Suppressor macrophage treated with lipopolysaccharide for 1 hour (primary cell): ENCODE results near the gene TGFA.
"Not testable (repeated sequence)": the region's sequence is repeated elsewhere in the genome, so short reads cannot be mapped to it uniquely, and the experiment has no call there.

ENCODE experiments used
- DNase-seq, 3 donors: peaks; one replicate each; pipeline ENCODE4 v3.0.0-alpha.2; 2020 to 2022

Gene TGFA

GRCh38 chr2:70496819-70497218, 56.8 kb downstream of the TGFA start:
- no peak for DNase-seq

GRCh38 chr2:70494293-70494886, 59.2 kb downstream of the TGFA start:
- no peak for DNase-seq

- DNase-seq = no peak
Observed at GRCh38 chr2:70490381-70490780, 63.2 kb downstream of the TGFA start.

- DNase-seq = no peak
Observed at GRCh38 chr2:70489165-70489564, 64.5 kb downstream of the TGFA start.

- no peak for DNase-seq
Observed at GRCh38 chr2:70484086-70484485, 69.5 kb downstream of the TGFA start.

GRCh38 chr2:70482401-70482800, 71.2 kb downstream of the TGFA start:
- DNase-seq = no peak

- DNase-seq = peak in 1 of 3 donors; percentile 19
Observed at GRCh38 chr2:70480468-70480867, 73.2 kb downstream of the TGFA start.

- DNase-seq = peak; percentile 29 to 64 (median 64)
Observed at GRCh38 chr2:70479816-70480215, 73.8 kb downstream of the TGFA start.

GRCh38 chr2:70477441-70477844, 76.2 kb downstream of the TGFA start:
- peak; percentile 33 to 43 (median 39) for DNase-seq

- DNase-seq = peak in 2 of 3 donors; percentile 10 to 16
Observed at GRCh38 chr2:70475266-70475665, 78.4 kb downstream of the TGFA start.

- peak; percentile 33 to 61 (median 44) for DNase-seq
Observed at GRCh38 chr2:70474256-70474848, 79.3 kb downstream of the TGFA start.

GRCh38 chr2:70473101-70473722, 80.4 kb downstream of the TGFA start:
- DNase-seq = no peak

- DNase-seq = peak; percentile 63 to 80 (median 77)
Observed at GRCh38 chr2:70472221-70472890, 81.3 kb downstream of the TGFA start.

GRCh38 chr2:70471129-70471528, 82.5 kb downstream of the TGFA start:
- peak; percentile 36 to 59 (median 49) for DNase-seq

GRCh38 chr2:70469961-70470360, 83.7 kb downstream of the TGFA start:
- DNase-seq = no peak

GRCh38 chr2:70469435-70469834, 84.2 kb downstream of the TGFA start:
- DNase-seq = no peak

GRCh38 chr2:70468878-70469277, 84.7 kb downstream of the TGFA start:
- DNase-seq = peak in 1 of 3 donors; percentile 12

- DNase-seq = peak in 1 of 3 donors; percentile 16
Observed at GRCh38 chr2:70467831-70468779, 85.5 kb downstream of the TGFA start.

- DNase-seq = no peak
Observed at GRCh38 chr2:70467237-70467636, 86.4 kb downstream of the TGFA start.

GRCh38 chr2:70466647-70467046, 87.0 kb downstream of the TGFA start:
- not testable (repeated sequence) for DNase-seq

- DNase-seq = no peak
Observed at GRCh38 chr2:70463997-70464396, 89.6 kb downstream of the TGFA start.

GRCh38 chr2:70463581-70463980, 90.0 kb downstream of the TGFA start:
- no peak for DNase-seq
